Activated CD4-positive, alpha-beta T cell treated with anti-CD3 and anti-CD28 coated beads, Interleukin-2, amount 50 U/mL, for 48 hours (primary cell): ENCODE data around the gene GRAMD1C.
A peak's percentile ranks its signal among the peaks of the same experiment; 100 is the strongest.

ENCODE experiments used
- DNase-seq, 2 experiments: peaks; one replicate each; pipeline ENCODE4 v3.0.0-alpha.2; 2020

The GRAMD1C gene

DNA sequence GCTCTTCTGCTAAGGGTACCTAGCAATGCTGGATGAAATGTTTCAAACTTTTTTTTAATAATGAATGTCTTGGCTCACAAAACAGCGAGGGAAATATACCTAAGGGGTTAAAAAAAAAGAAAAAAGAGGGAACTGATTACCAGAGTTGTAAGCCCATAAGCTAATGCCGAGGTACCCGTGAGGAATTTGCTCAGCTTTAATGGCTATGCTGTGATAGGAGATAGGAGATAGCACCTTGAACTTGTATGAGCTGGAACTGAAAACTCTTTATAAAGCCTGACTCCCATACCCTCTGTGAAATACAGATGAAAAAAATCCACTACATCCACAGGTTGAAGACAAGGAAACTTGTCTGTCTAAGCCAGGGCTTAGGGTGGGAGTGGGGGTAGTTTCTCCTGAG, 13.9 kb downstream of the GRAMD1C start:
- DNase-seq = no peak

DNA sequence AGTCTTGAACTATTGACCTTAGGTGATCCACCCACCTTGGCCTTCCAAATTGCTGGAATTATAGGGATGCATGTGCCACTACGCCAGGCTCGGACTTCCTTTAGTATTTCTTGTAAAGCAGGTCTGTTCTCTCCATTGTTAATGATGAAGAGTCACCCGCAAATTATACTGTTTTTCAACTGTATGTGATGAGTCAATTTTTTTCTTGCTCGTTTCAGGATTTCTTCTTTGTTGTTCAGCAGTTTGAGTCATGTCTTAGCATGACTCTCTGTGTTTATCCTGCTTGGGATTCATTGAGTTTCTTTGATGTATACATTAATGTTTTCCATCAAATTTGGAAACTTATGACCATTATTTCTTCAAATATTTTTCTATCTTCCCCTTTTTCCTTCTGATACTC, 28.9 kb downstream of the GRAMD1C start:
- no peak for DNase-seq

DNA sequence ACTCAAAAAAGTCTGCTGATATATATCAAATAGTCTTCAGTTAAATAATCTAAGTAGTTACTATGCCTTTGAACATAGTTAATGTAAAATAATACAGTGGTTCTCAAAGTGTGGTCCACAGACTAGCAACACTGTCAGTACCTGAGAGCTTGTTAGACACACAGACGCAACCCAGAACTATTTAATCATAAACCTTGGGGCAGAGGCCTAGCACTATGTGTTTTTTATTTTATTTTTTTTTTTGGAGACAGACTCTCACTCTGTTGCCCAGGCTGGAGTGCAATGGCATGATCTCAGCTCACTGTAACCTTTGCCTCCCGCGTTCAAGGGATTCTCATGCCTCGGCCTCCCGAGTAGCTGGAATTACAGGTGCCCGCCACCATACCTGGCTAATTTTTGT, 34.7 kb downstream of the GRAMD1C start:
- DNase-seq = no peak

DNA sequence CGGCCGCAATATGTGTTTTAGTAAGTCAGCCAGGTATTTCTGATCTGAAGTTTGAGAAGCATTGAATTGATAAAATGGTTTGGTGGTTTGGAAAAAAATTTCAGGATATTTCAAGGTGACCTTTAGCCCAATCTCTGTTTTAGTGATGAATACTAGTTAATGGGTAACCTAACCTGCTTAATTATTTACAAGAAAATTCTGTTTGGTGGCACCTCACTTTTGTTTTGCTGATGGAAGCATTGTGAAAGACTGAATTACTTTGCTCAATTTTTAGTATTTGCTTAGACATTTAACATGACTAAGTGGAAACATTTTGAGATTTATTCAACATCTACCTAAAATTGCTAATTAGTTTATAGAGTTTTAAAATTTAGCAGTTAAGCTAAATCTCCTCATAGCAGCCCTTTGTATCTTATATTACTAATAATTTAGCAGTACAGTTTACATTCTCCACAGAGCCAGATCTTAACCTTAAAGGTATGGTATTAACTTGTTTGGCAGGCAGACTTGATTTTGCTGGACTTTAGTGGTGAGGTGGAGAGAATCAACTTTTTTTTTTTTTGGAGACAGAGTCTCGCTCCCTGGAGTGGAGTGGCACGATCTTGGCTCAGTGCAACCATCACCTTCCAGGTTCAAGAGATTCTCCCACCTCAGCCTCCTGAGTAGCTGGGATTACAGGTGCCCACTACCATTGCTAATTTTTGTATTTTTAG, 35.4 kb downstream of the GRAMD1C start:
- DNase-seq = no peak

GRCh38 chr3:113878403-113878802, 39.8 kb downstream of the GRAMD1C start:
- DNase-seq = no peak

DNA sequence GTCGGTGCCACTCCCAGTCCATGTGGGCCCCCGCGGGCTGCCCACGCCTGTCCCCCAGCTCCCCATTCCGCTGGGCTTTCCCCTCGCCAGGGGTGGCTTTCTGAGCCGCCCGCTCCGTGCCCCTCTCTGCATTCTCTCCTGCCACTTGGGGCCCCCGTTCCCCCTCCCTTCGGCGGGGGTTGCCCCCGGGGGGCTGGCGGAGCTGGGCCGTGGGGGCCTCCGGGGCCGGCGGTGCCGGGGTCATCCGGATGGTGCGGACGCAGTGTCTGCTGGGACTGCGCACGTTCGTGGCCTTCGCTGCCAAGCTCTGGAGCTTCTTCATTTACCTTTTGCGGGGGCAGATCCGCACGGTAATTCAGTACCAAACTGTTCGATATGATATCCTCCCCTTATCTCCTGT, 46.5 kb downstream of the GRAMD1C start:
- DNase-seq = no peak

- DNase-seq = no peak
These were observed 51.8 kb downstream of the GRAMD1C start for GRCh38 chr3:113890256-113890900.

DNA sequence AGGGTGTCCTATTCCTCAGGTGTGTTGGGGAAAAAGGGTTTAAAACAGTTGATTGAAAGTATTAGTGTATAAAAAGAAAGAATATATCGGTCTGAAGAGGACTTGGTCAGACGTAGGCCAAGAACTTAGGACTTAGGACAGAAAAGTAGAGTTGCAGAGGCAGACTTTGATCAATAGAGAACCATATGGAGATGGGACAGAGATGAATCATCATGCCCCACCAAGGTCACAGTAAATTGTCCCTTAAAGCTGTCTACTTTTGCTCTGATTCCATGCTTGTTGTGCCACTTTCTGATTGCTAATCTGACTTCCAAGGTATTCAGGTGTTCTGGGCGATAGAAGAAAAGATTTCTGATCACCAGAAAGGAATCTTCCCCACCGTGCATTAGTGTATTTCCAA, 56.3 kb downstream of the GRAMD1C start:
- no peak for DNase-seq

DNA sequence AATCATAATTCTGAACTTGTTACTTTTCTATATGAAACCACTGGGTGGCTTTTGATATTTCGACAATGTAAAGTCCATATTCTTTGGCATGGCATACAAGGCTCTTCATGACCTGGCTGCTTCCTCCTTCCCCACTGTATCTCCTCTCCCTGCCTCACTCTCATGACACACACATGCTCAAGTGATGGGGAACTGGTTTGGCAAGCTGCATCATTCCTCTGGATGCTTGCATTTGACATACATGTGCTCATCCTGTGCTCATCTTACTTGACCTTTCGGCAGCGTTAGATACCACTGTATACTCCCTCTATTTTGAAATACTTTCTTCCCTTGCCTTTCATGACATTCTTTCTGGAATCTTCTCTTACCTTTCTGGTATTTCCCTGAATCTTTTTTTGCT, 57.4 kb downstream of the GRAMD1C start:
- no peak for DNase-seq

DNA sequence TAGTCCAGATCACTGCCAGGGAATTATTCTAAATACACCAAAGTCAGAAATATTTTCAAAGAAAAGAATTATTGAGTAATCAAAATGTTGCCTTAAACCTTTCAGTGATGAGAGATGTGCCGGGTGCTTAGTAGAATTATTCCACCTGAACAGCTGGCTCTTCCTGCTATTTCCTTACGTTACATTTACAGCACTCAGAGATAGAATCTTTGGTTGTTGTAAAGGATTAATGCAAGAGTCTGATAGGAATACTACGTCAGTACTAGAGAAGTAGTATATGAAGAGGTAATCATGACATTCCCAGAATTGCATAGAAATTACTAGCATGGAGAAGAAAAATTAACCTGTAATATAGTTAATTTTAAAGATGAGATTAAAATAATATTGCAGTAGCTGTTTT, 58.3 kb downstream of the GRAMD1C start:
- DNase-seq = no peak

DNA sequence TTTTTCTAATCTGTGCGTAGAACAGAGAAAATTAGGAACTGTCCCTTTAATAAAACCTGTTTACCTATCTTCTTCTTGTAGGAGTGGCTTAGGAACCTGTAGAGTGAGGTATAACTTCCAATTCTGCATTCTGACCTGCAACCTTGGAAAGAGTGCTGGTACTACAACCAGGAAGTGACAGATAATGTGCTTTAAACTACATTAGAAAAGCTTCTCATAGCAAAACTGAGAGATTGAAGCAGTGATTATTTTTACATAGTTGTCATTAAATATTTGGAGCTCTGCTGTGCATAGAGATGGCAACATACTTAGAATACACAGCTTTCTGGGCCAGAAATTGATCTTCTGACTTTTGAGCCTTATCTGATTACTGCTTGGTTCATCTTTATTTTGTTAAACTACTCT, 58.8 kb downstream of the GRAMD1C start:
- no peak for DNase-seq

- DNase-seq = no peak
These were observed 60.3 kb downstream of the GRAMD1C start for GRCh38 chr3:113898892-113899291.

DNA sequence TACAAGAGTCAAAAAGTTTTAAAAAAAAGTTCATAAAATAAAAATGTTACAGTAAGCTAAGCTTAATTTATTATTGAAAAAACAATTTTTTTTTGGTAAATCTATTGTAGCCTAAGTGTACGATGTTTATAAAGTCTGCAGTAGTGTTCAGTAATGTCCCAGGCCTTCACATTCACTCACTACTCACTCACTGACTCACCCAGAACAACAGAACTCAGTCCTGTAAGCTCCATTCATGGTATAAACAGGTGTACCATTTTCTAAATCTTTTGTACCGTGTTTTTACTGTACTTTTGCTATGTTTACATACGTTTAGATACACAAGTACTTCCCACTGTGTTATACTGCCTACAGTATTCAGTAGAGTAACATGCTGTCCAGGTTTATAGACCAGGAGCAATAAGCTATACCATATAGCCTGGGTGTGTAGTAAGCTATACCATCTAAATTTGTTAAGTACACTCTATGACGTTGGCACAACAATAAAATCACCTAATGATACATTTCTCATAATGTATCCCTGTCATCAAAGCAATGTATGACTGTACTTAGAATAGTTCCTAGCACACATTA, 68.1 kb downstream of the GRAMD1C start:
- DNase-seq = no peak

DNA sequence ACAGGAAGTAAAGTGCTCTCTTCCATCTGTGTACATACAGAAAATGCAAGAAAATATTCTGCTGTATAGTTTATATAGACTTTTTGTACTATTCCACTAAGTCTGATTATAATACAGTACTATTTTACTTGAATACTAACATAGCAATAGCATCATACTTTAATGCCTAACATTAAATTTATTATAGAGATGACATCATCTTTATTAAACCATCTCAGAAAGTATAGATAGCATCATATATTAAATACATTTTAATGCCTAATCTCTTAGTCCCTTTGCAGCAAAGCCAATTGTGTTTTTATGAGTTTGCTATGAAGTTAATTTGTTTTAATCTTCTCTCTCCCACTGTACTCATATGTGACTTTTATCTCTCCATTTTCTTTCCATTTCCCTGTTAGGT, 69.5 kb downstream of the GRAMD1C start:
- no peak for DNase-seq

DNA sequence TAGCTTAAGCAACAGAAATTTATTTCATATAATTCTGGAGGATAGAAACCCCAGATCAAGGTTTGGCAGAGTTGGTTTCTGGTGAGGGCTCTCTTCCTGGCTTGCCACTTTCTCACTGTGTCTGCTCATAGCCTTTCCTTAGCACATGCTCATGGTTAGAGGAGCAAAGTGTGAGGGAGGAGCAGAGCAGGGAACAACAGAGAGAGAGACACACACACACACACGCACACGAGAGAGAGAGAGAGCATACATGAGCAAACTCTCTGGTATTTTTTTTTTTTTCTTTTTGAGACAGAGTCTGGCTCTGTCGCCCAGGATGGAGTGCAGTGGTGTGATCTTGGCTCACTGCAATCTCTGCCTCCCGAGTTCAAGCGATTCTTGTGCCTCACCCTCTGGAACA, 72.4 kb downstream of the GRAMD1C start:
- no peak for DNase-seq

DNA sequence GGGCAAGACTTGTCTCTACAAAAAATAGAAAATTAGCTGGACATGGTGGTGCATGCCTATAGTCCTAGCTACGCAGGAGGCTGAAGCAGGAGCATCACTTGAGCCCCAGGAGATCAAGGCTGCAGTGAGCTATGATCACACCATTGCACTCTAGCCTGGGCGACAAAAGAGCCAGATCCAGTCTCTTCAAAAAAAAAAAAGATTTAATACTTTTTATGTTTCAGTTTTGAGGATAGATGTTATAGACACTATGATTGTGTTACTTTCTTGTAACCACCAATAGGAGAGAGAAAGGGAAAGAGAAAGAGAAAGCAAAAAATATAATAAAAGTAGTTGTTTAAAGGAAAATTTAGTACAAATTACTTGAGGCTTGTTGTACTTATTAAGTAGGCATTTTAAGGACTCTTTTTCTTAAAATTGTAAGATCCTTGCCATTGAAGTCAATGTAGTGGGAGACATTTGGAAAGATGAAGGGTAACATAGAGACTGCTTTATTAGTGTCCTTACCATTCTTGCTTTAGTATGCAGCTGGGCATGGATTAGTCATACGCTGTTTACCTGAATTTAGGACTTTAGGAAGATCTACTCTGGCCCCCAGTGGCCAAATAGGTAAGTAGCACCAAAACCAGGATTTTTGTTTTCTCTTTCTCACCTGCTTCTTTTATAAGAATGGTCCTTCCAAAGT, 74.1 kb downstream of the GRAMD1C start:
- DNase-seq = peak; percentile 4 to 13

- no peak for DNase-seq
These were observed 76.1 kb downstream of the GRAMD1C start for GRCh38 chr3:113914646-113915045.

GRCh38 chr3:113927556-113927955, 89.0 kb downstream of the GRAMD1C start:
- no peak for DNase-seq

GRCh38 chr3:113946831-113947230, 108.2 kb downstream of the GRAMD1C start:
- DNase-seq = no peak

- peak; percentile 60 to 66 for DNase-seq
These were observed 108.9 kb downstream of the GRAMD1C start, which contains the start of gene ZDHHC23 for GRCh38 chr3:113947372-113948014. Gene ZDHHC23 (plus strand): TSS chr3:113948013. CDS start chr3:113948803, 790 bp downstream.

DNA sequence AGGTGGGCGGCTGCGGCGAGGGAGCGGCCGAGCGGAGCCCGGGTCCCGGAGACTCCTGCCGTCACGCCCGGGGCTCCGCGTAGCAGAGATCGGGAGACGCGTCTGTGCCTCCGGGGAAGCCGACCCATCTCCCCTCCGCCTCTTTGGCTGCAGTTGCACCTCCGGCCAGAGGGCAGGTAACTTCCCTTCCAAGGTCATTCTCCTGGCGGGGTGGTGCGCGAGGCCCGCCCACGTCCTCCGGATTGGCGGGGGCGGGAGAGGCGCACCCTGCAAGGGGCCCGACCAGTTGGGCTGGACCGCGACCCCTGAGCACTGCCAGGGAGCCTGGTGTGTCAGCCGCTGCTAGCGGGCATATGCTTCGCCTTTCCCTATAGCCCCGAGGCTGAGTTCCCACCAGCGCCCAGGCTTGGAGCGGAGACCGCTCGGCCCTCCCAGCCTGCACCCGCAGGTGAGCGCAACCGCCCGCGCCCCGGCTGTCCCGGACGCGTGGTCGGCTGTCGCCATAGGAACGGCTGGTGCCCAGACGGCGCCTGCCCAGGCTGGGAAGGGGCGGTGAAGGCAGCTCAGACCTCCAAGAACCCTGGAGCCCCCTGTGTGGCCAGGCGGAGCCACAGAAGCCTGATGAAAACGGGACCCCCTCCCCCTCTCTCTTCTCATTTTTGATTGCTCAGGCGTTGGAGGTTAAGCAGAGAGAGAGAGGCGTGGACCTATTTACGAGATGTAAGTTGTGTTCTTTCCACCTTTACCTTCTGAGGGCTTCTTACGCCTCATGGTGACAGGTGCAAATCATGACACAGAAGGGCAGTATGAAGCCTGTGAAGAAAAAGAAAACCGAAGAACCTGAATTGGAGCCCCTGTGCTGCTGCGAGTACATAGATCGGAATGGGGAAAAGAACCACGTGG, 109.7 kb downstream of the GRAMD1C start:
- peak; percentile 27 to 43 for DNase-seq

DNA sequence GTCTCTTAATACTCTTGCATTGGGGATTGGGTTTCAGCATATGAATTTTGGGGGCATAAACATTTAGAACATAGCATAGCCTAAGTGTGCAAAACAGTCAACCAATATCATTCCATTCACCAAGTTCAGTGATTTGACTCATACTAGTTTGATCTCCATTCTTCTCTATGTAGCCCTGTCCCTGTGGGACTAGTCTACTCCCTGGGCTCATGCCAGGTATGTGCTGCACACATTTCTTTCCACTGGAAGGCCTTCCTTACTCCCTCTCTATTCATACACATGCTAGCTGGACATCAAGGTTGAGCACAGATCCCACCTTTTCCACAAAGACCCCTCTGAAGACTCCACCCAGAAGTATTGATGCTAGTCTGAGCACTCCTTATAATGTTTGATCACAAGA, 114.3 kb downstream of the GRAMD1C start:
- DNase-seq = no peak
